Keratinocyte (primary cell): ENCODE measurements around the gene MBP. TPM values are rescaled to one million over a fixed set of nuclear protein-coding genes. Genes with fewer than 3 reads are reported as not detected.
A peak's percentile ranks its signal among the peaks of the same experiment; 100 is the strongest.

ENCODE experiments used
- DNase-seq: peaks from one replicate; pipeline ENCODE4 v3.0.0-alpha.2; 2011; ENCODE audit warnings: low read depth, missing footprints, low spot score
- FAIRE-seq: peaks from 2 replicates; lab custom pipeline; 2011; peaks lifted over from hg19 to GRCh38; lab: Jason Lieb, UNC
- H2AFZ ChIP-seq: 2 replicates; pipeline ENCODE4 v1.6.0; 2012; ENCODE audit warnings: low read length, control low read depth, inconsistent platforms; ENCODE audit not compliant: control insufficient read depth
- H3K27ac ChIP-seq: 2 replicates; pipeline ENCODE4 v1.5.1; 2011; ENCODE audit warnings: low read length; ENCODE audit not compliant: control insufficient read depth, insufficient read depth
- H3K27me3 ChIP-seq: 3 replicates; pipeline ENCODE4 v1.6.0; 2011; ENCODE audit warnings: low read length; ENCODE audit not compliant: control insufficient read depth, insufficient read depth; ENCODE audit errors: extremely low read depth
- H3K36me3 ChIP-seq, 2 experiments: 2 replicates in 1 of 2; 3 replicates in 1 of 2; pipeline ENCODE4 v1.5.1; 2011; ENCODE audit warnings: low read length in 2 of 2, mild to moderate bottlenecking in 1 of 2; ENCODE audit not compliant: control insufficient read depth in 2 of 2, insufficient read depth in 2 of 2; ENCODE audit errors: extremely low read depth in 1 of 2
- H3K4me1 ChIP-seq: 3 replicates; pipeline ENCODE4 v1.5.1; 2011; ENCODE audit warnings: low read length; ENCODE audit not compliant: control insufficient read depth, insufficient read depth; ENCODE audit errors: extremely low read depth
- H3K4me2 ChIP-seq: 3 replicates; pipeline ENCODE4 v1.6.0; 2011; ENCODE audit warnings: low read depth, low read length; ENCODE audit not compliant: control insufficient read depth, insufficient read depth; ENCODE audit errors: extremely low read depth
- H3K4me3 ChIP-seq, 3 experiments: fragments of 200-600 bp in 1 of 3; sonication (generic) in 1 of 3; 2 replicates in 2 of 3; 3 replicates in 1 of 3; pipeline ENCODE4 v1.5.1; 2011 to 2016; ENCODE audit warnings: low read length in 3 of 3, mild to moderate bottlenecking in 3 of 3, control low read depth in 2 of 3, inconsistent platforms in 1 of 3, low read depth in 1 of 3, mixed read lengths in 1 of 3, mixed run types in 1 of 3, moderate library complexity in 1 of 3; ENCODE audit not compliant: control insufficient read depth in 2 of 3, insufficient read depth in 2 of 3; ENCODE audit errors: extremely low read depth in 1 of 3
- H3K79me2 ChIP-seq: 2 replicates; pipeline ENCODE4 v1.6.0; 2012; ENCODE audit warnings: low read length; ENCODE audit not compliant: control insufficient read depth, insufficient read depth
- H3K9ac ChIP-seq: 3 replicates; pipeline ENCODE4 v1.6.0; 2011; ENCODE audit warnings: low read length; ENCODE audit not compliant: control insufficient read depth, insufficient read depth; ENCODE audit errors: extremely low read depth
- H3K9me1 ChIP-seq: 3 replicates; pipeline ENCODE4 v1.6.0; 2011; ENCODE audit warnings: low read length; ENCODE audit not compliant: control insufficient read depth, insufficient read depth; ENCODE audit errors: extremely low read depth
- H3K9me3 ChIP-seq: 2 replicates; pipeline ENCODE4 v1.5.1; 2012; ENCODE audit warnings: low read depth, low read length; ENCODE audit not compliant: control insufficient read depth
- H4K20me1 ChIP-seq: 3 replicates; pipeline ENCODE4 v1.6.0; 2011; ENCODE audit warnings: low read length; ENCODE audit not compliant: control insufficient read depth, insufficient read depth; ENCODE audit errors: extremely low read depth
- EZH2 ChIP-seq: IDR thresholded peaks from one replicate; pipeline ENCODE4 v1.6.1; 2012; ENCODE audit warnings: inconsistent platforms, mild to moderate bottlenecking, low read length, moderate library complexity
- dilution Hi-C: fragments of 300-500 bp; cut with MboI; formaldehyde crosslinking; loops from one replicate; pipeline ENCODE4 v1.7.0; 2020; ENCODE audit warnings: low sequenced_read_pairs; ENCODE audit not compliant: extremely low pct_ligation_motif_present
- polyA plus RNA-seq, 5 experiments: library from polyadenylated mRNA; depleted of rRNA in 3 of 5; stranded (reverse) in 3 of 5; stranded (forward) in 1 of 5; unstranded in 1 of 5; fragments of >200 nt; gene quantifications; 1 replicate in 1 of 5; 2 replicates in 3 of 5; 3 replicates in 1 of 5; pipeline versions ENCODE4 v1.2.1 to v1.2.3, GENCODE V29; 2011 to 2012; ENCODE audit warnings: missing spikeins in 2 of 5, low read depth in 1 of 5, low replicate concordance in 1 of 5
- TF ChIP-seq, protein P1 (sequence below), 3 experiments: IDR thresholded peaks in 1 of 3; conservative IDR thresholded peaks in 1 of 3; optimal IDR thresholded peaks in 1 of 3; 2 replicates in 2 of 3; 3 replicates in 1 of 3; pipeline versions ENCODE3 to v1.5.1; 2011; ENCODE audit warnings: low read length in 3 of 3, mild to moderate bottlenecking in 3 of 3, moderate library complexity in 2 of 3, control low read depth in 1 of 3, inconsistent platforms in 1 of 3; ENCODE audit not compliant: insufficient read depth in 2 of 3; ENCODE audit errors: extremely low read depth in 1 of 3

The MBP gene
- polyA plus RNA-seq, 1 donor (not counting 4 experiments of a cell fraction or from before 2014, with no cell fraction given): 38.7 TPM

GRCh38 chr18:77072566-77072965 is 60.0 kb downstream of the MBP start:
- Histone ChIP-seq H3K4me3 (no peak overlapping the region), H3K9ac (peak overlapping the region; percentile 10), H3K9me3 (no peaks in the 10 kb centered on the region), H3K9me1 (peaks cover 5% of the 10 kb centered on the region), H3K36me3 (peaks cover 5% of the 10 kb centered on the region in 2 experiments), H3K27ac (peak overlapping the region; percentile 95), H2AFZ (no peak overlapping the region), H3K4me1 (peaks cover 52% of the 10 kb centered on the region), H3K4me2 (peak overlapping the region; percentile 91), H3K27me3 (no peaks in the 10 kb centered on the region), H3K79me2 (peaks cover 62% of the 10 kb centered on the region), H4K20me1 (no peaks in the 10 kb centered on the region)
- FAIRE-seq: no peak
- dilution Hi-C loops: no loop called here
- DNase-seq: no peak
- TF ChIP-seq, protein P1, sequence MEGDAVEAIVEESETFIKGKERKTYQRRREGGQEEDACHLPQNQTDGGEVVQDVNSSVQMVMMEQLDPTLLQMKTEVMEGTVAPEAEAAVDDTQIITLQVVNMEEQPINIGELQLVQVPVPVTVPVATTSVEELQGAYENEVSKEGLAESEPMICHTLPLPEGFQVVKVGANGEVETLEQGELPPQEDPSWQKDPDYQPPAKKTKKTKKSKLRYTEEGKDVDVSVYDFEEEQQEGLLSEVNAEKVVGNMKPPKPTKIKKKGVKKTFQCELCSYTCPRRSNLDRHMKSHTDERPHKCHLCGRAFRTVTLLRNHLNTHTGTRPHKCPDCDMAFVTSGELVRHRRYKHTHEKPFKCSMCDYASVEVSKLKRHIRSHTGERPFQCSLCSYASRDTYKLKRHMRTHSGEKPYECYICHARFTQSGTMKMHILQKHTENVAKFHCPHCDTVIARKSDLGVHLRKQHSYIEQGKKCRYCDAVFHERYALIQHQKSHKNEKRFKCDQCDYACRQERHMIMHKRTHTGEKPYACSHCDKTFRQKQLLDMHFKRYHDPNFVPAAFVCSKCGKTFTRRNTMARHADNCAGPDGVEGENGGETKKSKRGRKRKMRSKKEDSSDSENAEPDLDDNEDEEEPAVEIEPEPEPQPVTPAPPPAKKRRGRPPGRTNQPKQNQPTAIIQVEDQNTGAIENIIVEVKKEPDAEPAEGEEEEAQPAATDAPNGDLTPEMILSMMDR (optimal IDR thresholded peaks at IDR 0.05 in 1 of 3, IDR thresholded peaks at IDR 0.05 in 1 of 3, conservative IDR thresholded peaks at IDR 0.05 in 1 of 3; ENCODE audit: extremely low read depth in 1 of 3, insufficient read depth in 2 of 3, low read length in 3 of 3): no peak
- TF ChIP-seq EZH2: no peak

- DNase-seq: no peak
- dilution Hi-C loops: no loop called here
- peaks cover 5% of the 10 kb centered on the region for H3K9me1 ChIP-seq
- peak overlapping the region; percentile 91 for H3K4me2 ChIP-seq
- peaks cover 59% of the 10 kb centered on the region for H3K4me1 ChIP-seq
- peaks cover 5% of the 10 kb centered on the region in 2 experiments for H3K36me3 ChIP-seq
- peak overlapping the region in 2 of 3 experiments; percentile 34 to 40 for H3K4me3 ChIP-seq
- H4K20me1 ChIP-seq: no peaks in the 10 kb centered on the region
- H3K9me3 ChIP-seq: no peaks in the 10 kb centered on the region
- H3K79me2 ChIP-seq: peaks cover 61% of the 10 kb centered on the region
- TF ChIP-seq, protein P1 (optimal IDR thresholded peaks at IDR 0.05 in 1 of 3, IDR thresholded peaks at IDR 0.05 in 1 of 3, conservative IDR thresholded peaks at IDR 0.05 in 1 of 3; ENCODE audit: extremely low read depth in 1 of 3, insufficient read depth in 2 of 3, low read length in 3 of 3): no peak
- TF ChIP-seq EZH2: no peak
- FAIRE-seq: peak; percentile 65
- H2AFZ ChIP-seq: no peak overlapping the region
- peak overlapping the region; percentile 95 for H3K27ac ChIP-seq
- H3K27me3 ChIP-seq: no peaks in the 10 kb centered on the region
- peak overlapping the region; percentile 80 for H3K9ac ChIP-seq
These were observed 60.8 kb downstream of the MBP start for GRCh38 chr18:77071711-77072292.
